GM21367 (cell line): Measurements from ENCODE around the gene TRIM67.
"Not testable (repeated sequence)": the region's sequence is repeated elsewhere in the genome, so short reads cannot be mapped to it uniquely, and the experiment has no call there.

ENCODE experiments used
- ATAC-seq: cut with Tn5 transposase; IDR thresholded peaks from one replicate; pipeline ENCODE4 v1.9.1; 2021; ENCODE audit not compliant: unreplicated experiment

The TRIM67 gene

DNA sequence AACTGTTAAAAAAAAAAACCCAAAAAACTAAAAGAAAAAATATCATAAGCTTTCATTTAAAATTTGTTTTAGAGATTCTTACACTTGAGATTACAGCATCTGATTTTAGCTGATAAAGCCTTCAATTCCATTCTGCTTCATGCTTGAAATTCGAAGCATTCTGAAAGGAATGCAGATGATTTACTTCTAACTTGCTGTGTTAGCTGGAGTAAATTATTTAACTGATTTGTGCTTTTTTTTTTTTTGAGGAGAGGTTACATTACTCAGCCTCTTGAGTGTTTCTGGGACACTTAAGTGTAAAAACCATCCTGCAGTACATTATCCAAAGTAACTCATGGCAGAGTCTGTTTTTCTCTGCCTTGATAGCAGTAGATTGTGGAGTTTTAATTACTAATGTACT is 4.5 kb upstream of the TRIM67 start:
- ATAC-seq: no peak

DNA sequence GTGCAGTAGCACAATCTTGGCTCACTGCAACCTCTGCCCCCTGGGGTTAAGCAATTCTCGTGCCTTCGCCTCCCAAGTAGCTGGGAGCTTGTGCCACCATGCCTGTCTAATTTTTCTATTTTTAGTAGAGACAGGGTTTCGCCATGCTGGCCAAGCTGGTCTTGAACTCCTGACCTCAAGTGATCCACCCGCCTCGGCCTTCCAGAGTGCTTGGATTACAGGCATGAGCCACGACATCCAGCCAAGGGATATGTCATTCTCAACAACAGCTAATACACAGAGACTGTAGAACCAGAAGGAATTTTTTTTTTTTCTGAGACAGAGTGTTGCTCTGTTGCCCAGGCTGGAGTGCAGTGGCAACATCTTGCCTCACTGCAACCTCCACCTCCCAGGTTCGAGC is 3.7 kb upstream of the TRIM67 start:
- ATAC-seq: not testable (repeated sequence)

DNA sequence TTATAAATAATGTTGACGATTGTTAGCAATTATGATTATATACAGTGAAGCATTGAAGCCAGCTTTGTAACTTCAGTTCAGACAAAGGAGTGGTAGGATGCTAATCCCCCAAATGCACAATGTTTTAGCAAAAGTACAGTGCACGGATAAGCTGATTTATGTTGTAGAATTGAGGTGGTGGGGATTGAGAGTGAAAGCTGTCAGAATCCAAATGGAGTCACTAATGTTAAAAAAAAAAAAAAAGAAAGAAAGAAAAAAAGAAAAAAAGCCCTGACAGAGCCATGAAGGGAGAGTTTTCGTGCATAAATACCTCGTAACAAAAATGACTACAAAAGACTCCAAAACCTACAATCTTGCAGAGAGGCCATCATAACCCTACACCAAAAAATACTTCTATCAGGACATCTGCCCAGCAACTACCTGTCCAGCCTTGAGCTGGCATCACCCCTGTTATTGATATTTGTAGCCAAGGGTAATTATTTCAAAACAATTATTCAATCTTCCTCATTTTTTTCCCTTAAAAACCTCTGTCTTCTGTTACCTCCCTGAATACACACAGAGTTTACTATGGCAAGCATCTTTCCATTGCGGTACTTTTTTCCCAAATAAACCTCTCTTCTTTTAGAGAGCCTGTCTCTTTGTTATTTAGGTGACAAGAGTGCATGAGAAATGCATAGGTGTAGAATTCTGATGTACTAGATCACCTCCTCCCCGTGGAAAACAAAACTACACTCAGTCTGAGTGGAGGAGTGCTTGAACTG is 2.5 kb upstream of the TRIM67 start:
- no peak for ATAC-seq

DNA sequence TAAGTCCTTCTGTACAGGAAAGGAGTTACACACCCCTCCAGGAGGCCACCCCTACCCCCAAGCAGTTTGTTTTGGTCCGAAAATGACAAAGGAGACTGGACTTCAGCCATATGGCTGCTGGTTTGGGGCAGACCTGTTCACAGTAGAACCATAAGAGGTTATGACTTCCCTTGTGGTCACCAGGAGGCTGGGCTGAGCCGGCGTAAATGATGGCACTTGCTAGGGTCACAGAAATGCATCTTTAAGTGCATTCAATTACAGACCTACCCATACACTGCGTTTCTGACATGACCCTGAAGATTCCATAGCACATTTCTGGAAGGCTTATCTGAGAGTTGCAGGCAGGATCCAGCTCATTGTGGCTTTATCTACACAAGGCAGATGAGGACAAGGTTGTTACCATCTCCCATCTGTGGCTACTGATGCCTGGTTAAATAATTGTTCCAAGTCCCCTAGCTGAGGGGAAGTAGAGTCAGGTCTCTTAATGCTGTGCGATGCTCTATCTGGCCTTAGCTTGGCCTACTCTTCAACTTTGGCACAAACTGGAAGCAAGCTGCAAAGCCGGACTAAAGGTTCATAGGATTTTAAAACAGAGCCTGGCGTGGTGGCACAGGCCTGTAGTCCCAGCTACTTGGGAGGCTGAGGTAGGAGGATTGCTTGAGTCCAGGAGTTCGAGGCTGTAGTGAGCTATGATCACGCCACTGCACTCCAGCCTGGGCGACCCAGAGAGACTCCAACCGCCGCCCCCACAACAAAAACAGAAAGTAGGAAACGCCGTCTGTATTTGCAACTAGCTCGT is 1.7 kb upstream of the TRIM67 start:
- no peak for ATAC-seq

DNA sequence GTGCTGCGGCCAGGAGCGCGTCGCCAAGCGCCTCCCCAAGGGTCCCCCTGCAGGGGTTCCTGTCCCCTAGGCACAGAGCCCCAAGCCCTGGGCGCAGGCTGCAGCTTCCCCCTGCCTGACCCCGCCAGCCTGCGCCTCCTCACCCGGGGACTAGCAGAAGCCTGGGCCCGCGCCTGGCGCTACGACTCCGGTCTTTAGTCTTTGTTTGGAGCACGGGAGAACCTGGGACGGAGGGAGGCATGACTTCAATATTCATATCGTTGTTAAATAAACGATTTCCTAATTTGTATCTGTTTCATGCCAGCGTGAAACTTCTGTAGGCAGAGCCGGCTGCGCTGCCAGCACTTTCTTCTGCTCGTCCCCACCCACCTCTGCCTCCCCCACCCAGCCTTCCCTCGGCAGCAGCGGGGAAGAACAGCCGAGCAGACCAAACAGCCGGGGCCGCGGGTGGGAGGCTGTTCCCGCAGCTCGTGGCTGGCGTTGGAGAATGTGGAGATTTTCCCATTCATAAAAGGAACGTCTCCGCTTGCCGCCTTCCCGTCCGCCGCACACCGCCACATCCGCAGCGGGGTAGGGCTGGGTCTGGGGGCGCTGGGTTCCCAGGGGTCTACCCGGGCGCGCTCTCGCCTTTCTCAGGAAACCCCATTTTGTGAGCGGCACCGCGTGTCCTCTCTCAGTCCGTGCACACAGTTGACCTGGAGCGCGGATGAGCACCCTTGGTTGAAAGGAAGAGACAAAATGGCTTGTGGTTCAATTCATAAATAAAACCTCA is 777 bp upstream of the TRIM67 start:
- ATAC-seq: no peak

DNA sequence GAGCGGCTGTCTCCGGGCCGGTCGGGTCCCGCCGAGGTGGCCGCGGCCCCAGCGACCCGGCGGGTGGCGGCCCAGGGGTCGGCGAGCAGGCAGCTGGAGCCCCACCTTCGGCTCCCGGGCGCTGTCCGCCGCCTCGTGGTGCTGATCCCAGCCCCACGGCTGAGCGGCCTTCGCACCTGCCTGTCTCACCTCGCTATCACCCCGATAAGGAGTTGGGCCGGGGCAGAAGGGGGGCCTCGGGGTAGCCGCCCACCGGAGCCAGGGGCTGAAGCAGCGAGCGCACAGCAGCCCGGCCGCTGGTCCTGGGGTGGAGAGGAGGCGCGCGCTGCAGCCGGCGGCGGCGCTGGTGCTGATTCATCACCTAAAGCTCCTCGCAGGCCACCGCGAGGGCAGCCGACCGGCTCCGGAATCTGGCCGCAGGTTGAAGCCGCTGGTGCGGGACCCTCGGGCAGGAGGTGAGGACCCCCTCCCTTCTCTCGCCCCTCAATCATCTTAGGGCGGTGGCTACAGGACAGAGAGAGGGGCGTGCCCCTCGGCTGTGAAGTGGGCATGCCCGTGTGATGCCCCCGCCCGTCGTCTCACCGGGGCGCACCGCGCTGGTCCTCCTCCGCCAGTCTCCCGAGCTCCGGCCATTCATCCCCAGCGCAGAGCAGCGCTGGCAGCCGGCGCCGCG is 575 bp downstream of the TRIM67 start:
- ATAC-seq: no peak

DNA sequence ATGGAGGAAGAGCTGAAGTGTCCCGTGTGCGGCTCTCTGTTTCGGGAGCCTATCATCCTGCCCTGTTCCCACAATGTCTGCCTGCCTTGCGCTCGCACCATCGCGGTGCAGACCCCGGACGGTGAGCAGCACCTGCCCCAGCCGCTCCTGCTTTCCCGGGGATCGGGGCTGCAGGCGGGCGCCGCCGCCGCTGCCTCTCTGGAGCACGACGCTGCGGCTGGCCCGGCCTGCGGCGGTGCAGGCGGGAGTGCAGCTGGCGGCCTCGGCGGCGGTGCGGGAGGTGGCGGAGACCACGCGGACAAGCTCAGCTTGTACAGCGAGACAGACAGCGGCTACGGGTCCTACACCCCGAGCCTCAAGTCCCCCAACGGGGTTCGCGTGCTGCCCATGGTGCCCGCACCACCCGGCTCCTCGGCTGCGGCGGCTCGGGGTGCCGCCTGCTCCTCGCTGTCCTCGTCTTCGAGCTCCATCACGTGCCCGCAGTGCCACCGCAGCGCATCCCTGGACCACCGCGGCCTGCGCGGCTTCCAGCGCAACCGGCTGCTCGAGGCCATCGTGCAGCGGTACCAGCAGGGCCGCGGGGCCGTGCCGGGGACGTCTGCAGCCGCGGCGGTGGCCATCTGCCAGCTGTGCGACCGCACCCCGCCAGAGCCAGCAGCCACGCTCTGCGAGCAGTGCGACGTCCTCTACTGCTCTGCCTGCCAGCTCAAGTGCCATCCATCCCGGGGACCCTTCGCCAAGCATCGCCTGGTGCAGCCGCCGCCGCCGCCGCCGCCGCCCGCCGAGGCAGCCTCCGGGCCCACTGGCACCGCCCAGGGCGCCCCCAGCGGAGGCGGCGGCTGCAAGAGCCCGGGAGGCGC is 1.3 kb downstream of the TRIM67 start:
- no peak for ATAC-seq

DNA sequence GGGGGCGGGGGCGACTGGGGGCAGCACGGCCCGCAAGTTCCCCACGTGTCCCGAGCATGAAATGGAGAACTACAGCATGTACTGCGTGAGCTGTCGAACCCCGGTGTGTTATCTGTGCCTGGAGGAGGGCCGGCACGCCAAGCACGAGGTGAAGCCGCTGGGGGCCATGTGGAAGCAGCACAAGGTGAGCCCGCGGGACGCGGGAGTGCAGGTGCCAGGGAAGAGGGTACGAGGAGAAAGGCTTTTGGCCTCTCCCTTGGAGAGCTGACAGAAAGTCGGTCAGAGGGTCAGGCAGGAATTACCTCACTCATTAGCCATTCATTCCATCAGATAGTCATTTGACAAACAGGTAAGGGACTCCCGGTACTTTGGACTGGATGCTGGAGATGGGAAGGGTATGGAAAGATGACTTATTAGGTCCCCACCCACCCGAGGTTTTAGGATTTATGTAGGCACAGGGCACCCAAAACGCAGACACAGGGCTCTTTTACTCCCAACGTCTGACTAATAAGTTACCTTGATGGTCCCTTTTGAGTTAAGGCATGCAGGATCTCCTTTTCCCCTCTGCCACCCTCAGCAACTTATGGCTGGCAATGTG is 2.1 kb downstream of the TRIM67 start:
- ATAC-seq: no peak

DNA sequence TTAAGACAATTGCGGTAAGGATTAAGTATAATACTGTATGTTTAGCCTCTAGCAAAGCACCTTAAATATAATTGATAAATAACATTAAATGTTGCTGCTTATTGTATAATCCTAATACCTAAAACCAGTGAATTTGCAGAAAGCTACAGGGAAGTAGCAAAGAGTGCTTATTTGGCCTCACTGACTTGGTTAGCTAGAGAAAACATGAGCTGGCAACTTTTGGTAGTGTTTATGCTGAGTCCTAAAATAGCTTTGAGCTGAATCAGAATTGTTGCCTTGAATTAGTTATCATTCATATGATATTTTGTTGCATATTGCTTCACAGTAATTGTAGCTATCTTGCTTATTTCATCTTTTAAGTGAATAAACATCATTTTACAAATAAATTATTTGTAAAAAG is 3.5 kb downstream of the TRIM67 start:
- no peak for ATAC-seq

DNA sequence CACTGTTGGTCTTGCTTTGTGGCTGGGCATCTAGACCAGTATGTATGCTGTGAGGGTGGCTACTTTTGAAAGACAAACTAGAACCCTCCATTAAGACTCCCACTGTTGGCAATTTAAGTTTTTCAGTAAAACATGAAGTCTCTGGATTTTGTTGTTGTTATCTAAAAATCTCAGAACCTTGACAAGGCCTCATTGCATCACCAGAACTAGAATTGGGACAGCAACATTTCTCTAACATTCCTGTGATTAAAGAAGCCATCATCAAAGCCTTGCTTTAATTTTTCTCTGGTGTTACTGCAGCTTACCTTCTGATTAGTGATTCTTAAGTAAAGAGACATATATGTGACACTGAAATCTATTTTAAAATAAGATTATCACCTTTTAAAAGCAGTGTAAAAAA is 4.5 kb downstream of the TRIM67 start:
- no peak for ATAC-seq

DNA sequence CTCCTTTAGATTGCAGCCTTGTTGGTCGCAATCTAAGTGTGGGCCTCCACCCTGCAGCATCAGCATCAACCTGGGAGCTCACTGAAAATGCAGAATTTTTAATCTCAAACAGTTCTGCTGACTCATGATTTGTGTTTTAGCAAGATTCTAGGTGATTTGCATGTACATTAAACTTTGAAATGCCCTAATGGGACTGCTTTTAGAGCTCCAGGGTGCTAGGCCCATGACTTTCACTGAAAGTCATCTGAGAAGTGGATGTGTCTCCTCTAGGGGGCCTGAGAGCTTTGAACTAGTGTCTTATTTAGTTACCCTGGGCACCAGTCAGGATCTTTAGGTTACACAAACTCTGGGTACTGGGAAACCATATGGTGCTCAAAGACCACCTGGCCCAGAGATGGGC is 9.0 kb downstream of the TRIM67 start:
- ATAC-seq: no peak

DNA sequence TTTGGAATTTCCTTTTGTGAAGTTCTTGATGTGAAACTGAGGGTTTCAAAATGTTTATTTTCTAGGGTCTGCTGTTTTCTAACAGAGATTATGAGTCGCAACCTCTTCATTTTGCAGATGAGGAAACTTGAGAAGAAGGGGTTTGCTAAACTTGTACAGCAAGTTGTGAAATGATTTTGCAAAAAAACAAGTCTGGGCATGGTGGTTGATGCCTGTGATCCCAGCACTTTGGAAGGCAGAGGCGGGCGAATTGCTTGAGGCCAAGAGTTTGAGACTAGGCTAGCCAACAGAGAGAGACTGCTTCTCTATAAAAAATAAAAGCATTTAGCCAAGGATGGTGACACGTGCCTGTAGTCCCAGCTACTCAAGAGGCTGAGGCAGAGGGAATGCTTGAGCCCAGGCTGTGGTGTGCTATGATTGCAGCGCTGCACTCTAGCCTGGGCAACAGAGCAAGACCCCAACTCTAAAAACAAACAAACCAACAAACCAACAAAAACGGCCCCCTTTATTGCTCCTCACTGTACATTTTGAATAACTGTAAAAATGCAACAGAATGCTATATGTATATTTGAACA is 9.9 kb downstream of the TRIM67 start:
- ATAC-seq: no peak

DNA sequence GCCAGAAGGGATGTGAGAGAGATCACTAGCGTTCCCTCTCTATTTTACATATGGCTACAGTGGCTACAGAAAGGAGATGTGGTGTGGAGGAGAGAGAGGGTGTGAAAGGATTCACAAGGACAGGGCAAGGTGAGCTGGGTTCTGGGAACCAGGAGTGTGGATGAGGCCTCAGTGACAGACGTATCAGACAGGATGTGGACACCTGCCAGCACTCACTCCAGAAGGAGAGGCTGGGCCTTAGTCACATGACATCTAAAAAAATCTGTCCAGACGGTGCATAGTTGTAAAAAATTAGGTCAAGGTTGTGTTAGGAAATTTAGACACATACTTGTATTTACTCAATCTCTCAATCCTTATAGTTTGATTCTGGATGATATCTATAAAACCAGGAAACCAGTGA is 10.6 kb downstream of the TRIM67 start:
- ATAC-seq: no peak

DNA sequence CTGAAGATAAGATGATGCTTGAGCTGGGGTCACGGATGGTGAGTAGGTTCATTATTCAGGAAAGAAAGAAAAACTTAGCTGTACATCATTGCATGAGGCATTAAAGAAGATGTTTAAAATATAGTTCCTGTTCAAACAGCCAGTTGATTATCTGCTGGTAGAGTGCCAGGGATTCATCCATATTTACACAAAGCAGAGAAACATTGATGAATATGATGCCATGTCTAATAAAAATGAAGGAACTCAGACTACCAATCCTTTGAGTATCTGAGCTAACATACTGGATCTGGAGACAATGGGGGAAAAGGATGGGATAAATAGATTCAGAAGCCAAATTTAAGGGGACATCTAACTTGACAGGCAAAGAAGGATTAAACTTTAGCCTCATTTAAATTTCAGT is 14.6 kb downstream of the TRIM67 start:
- ATAC-seq: no peak

DNA sequence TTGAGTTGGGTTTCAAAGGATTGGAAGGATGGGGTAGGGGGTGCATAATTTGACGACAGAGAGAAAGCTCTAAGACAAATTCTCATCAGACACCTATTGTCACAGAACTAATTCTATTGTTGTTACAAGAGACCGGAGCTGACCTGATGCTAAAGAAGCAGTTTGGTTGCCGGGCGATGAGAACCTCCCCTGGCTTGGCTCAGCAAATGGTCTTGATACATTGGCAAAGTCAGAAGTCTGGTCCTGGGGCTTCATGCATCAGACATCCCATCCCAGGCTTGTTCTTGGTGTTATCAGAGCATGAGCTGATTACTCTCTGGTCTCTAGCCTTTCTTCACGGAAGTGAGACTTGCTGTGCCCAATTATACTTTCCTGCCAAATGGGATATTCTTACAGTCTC is 15.4 kb downstream of the TRIM67 start:
- ATAC-seq: no peak

DNA sequence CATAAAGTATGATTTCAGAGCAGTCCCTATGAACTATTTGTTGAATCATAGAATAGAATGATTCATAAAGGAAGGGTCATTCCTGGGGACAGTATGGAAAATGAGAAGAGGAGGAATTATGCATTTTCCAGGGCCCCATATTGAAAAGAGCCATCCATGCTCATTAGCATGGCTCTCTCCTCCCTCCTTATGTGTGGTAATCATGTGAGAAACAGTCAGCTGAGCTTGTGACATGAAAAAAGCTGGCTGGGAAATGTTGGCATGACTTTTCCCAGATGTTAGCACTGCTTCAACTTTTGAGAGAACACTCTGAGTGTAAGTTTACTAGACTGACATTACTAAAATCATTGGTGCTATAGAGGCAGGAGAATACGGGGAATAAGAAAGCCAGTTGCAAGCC is 16.1 kb downstream of the TRIM67 start:
- no peak for ATAC-seq

DNA sequence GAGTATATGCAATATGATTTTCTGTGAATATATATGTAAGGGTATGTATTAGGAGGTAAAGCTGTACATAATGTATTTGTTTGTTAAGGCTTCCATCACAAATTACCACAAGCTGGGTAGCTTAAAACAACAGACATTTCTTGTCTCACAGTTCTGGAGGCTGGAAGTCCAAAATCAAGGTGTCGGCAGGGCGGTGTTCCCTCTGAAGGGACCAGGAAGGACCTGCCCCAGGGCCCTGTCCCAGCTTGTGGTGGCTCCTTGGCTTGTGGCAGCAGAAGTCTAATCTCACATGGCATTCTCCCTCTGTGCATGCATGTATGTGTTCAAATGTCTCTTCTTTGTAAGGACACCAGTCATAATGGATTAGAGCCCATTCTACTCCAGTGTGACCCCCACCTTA is 17.1 kb downstream of the TRIM67 start:
- no peak for ATAC-seq

DNA sequence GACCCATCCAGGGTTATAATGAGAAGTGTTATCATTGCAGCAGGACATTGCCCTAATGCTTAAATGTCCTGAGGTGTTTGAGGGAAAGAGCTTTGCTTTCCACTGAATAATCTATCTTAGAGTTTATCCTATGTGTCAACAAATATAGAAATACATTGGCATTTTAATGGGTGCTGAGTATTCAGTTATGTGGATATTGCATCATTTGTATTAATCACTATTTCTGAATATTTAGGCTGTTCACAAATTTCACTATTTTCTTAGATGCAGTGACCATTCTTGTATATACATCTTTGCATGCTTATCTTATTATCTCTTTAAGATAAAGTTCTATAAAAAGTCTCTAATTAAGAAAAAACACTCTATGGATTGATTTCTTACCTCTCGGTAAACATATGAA is 18.2 kb downstream of the TRIM67 start:
- ATAC-seq: no peak

DNA sequence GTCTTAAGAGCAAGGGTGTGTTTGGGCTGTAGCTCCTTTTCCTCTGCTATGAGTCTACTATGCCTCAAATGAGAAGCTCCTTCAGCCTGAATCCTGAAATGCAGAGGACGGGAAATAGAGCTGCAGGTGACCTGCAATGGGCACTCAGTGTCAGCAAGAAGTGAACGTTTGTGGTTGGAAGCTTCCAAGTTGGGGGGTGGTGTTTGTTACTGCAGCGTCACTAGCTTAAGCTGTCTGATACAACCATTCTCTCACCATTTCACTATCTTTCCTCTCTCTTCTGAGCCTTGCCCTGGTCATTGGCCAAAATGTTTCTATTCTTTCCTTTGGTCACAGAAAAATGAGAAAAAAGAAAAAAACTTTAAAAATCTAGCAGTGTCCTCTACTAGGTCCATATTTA is 19.4 kb downstream of the TRIM67 start:
- no peak for ATAC-seq

DNA sequence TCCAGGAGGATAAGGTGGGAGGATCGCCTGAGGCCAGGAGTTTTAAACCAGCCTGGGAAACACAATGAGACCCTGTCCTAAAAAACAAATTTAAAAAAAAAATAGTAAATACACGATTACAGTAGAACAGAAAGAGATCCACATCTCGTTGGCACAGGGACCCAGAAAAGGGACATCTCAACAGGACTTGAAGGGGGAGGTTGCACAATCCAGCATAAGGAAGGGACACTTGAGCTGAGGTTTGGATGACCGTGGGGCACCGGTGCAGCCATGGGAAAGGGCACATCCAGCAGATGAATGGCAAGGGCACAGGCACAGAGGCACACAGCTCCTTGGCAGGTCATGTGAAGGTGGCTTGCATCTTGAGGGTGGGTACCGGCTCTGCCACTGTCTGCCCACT is 20.5 kb downstream of the TRIM67 start:
- no peak for ATAC-seq
